ENCODE data around the gene CUL2.

CUL2 gene

DNA sequence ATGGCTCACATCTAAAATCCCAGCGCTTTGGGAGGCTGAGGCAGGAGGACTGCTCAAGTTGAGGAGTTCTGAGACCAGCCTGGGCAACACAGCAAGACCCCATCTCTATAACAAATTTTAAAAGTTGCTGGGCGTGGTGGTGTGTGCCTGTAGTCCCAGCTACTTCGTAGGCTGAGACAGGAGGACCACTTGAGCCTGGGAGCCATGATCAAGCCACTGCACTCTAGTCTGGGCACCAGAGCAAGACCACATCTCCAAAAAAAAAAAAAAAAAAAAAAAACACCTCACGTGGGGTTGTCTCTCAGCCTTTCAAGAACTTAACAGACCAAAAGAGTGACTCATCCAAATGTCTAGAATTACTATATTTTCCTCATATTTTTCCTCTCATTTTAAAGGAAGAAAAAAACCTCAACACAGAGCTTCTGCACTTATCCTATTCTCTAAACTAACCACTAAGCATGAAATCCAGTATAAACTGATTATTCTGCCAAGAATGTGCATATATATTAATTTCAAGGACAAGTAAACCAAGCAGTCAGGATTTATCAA lies 46.3 kb downstream of the CUL2 start:
- no peak for DNase-seq (ENCODE audit: low read depth, low spot score)
- Histone ChIP-seq H3K9ac (ENCODE audit: insufficient read length) (no peak overlapping the region), H3K27ac (no peak overlapping the region), H3K36me3 (ENCODE audit: insufficient read depth, low read length) (no peaks in the 10 kb centered on the region; the same call in 1 of the 2 replicates), H3K9me3 (ENCODE audit: low read depth, low read length) (no peaks in the 10 kb centered on the region), H3K4me3 (no peak overlapping the region)
- TF ChIP-seq EZH2 (IDR thresholded peaks at IDR 0.05) (no peak), FOXP2 (optimal IDR thresholded peaks at IDR 0.05; ENCODE audit: control extremely low read depth, extremely low read length, insufficient read depth) (no peak), POLR2AphosphoS5 (IDR thresholded peaks at IDR 0.05; ENCODE audit: borderline replicate concordance, low read depth, low read length) (no peak)

DNA sequence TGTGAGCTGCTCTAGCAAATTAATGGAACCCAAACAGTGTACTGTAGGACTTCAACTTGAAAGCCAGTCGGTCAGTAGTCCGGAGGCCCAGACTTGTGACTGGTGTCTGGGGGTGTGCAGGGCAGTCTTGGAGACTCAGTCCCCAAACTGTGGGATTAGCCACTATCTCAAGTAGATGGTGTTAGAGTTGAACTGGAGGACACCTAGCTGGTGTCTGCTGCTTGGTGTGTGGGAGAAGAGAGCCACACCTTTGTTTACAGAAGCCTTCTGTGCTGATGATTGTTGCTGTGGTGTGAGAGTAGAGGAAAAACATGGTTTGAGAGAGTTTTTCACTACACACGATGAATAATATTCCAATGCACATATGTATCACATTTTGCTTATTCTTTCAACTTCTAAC lies 47.4 kb downstream of the CUL2 start:
- H3K27ac ChIP-seq = no peak overlapping the region
- no peak overlapping the region for H3K4me3 ChIP-seq
- H3K36me3 ChIP-seq (ENCODE audit: insufficient read depth, low read length) = no peaks in the 10 kb centered on the region; the same call in 1 of the 2 replicates
- no peak for DNase-seq (ENCODE audit: low read depth, low spot score)
- no peak overlapping the region for H3K9ac ChIP-seq (ENCODE audit: insufficient read length)
- no peaks in the 10 kb centered on the region for H3K9me3 ChIP-seq (ENCODE audit: low read depth, low read length)
- TF ChIP-seq POLR2AphosphoS5 (IDR thresholded peaks at IDR 0.05; ENCODE audit: borderline replicate concordance, low read depth, low read length) = no peak
- TF ChIP-seq FOXP2 (optimal IDR thresholded peaks at IDR 0.05; ENCODE audit: control extremely low read depth, extremely low read length, insufficient read depth) = no peak
- no peak for TF ChIP-seq EZH2 (IDR thresholded peaks at IDR 0.05)

DNA sequence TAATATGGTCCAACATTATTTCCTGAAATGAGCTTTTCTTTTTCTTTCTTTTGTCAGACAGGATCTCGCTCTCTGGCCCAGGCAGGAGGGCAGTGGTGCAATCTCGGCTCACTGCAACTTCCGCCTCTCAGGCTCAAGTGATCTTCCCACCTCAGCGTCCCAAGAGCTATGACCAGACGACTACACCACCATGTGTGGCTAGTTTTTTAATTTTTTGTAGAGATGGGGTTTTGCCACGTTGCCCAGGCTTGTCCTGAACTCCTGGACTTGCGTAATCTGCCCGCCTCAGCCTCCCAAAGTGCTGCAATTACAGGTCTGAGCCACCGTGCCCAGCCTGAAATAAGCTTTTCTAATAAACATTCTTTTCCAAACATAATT lies 48.6 kb downstream of the CUL2 start:
- H3K9ac ChIP-seq (ENCODE audit: insufficient read length) = no peak overlapping the region
- TF ChIP-seq POLR2AphosphoS5 (IDR thresholded peaks at IDR 0.05; ENCODE audit: borderline replicate concordance, low read depth, low read length) (no peak), FOXP2 (optimal IDR thresholded peaks at IDR 0.05; ENCODE audit: control extremely low read depth, extremely low read length, insufficient read depth) (no peak), EZH2 (IDR thresholded peaks at IDR 0.05) (no peak)
- no peaks in the 10 kb centered on the region for H3K9me3 ChIP-seq (ENCODE audit: low read depth, low read length)
- H3K36me3 ChIP-seq (ENCODE audit: insufficient read depth, low read length) = no peaks in the 10 kb centered on the region; the same call in 1 of the 2 replicates
- H3K27ac ChIP-seq = no peak overlapping the region
- no peak for DNase-seq (ENCODE audit: low read depth, low spot score)
- H3K4me3 ChIP-seq = no peak overlapping the region

DNA sequence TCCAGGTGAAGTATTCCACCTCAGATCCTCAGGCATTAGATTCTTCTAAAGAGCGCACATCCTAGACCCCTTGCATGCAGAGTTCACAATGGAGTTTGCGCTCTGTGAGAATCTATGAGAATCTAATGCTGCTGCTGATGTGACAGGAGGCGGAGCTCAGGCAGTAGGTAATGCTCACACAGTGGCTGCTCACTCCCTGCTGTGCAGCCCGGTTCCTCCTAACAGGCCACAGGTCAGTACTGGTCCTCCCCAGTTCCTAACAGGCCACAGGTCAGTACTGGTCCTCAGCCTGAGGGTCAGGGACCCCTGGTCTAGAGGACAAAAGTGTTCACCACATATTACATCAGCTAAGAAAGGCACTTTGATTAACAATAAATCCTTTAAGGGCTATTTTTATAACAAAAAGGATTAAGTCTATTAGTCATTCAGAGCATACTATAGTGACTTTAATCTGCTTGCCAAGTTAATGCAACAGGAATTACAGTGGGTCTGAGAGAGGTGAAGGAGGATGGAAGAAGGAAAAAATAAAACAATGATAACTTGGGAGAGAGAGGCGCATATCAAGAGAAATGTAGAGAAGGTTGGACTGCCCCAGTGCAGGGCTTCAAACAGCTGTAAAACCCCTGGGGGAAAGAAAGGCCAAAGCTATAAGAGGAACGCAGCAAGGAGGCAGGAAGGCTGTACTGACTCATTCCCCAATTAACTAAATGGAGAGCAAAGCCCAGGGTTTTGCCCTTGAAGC lies 49.2 kb downstream of the CUL2 start:
- no peaks in the 10 kb centered on the region; the same call in 1 of the 2 replicates for H3K36me3 ChIP-seq (ENCODE audit: insufficient read depth, low read length)
- DNase-seq (ENCODE audit: low read depth, low spot score) = no peak

DNA sequence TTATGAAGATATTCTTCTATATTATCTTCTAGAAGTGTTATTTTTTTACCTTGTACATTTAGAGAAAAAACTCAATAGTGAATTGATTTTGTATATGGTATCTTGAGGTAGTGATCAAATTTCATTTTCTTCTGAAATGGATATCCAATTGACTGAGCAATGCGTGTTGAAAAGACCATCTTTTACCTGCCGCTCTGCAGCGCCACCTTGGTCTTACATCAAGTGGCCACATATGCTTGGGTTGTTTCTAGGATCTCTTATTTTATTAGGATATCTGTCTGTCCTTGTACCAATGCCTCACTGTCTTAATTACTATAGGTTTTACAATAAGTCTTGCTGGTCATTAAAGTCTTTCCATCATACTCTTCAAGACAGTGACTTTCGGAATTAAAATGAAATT lies 53.0 kb downstream of the CUL2 start:
- Histone ChIP-seq H3K9ac (ENCODE audit: insufficient read length) (no peak overlapping the region), H3K36me3 (ENCODE audit: insufficient read depth, low read length) (no peaks in the 10 kb centered on the region; the same call in 1 of the 2 replicates), H3K27ac (no peak overlapping the region), H3K4me3 (no peak overlapping the region), H3K9me3 (ENCODE audit: low read depth, low read length) (no peaks in the 10 kb centered on the region)
- TF ChIP-seq FOXP2 (optimal IDR thresholded peaks at IDR 0.05; ENCODE audit: control extremely low read depth, extremely low read length, insufficient read depth) = no peak
- TF ChIP-seq POLR2AphosphoS5 (IDR thresholded peaks at IDR 0.05; ENCODE audit: borderline replicate concordance, low read depth, low read length) = no peak
- no peak for TF ChIP-seq EZH2 (IDR thresholded peaks at IDR 0.05)
- no peak for DNase-seq (ENCODE audit: low read depth, low spot score)

More for the DNA sequence above, 49.2 kb downstream of the CUL2 start:
- TF ChIP-seq FOXP2 (optimal IDR thresholded peaks at IDR 0.05; ENCODE audit: control extremely low read depth, extremely low read length, insufficient read depth) (no peak), EZH2 (IDR thresholded peaks at IDR 0.05) (no peak), POLR2AphosphoS5 (IDR thresholded peaks at IDR 0.05; ENCODE audit: borderline replicate concordance, low read depth, low read length) (no peak)
- no peak overlapping the region for H3K9ac ChIP-seq (ENCODE audit: insufficient read length)
- H3K4me3 ChIP-seq = no peak overlapping the region
- H3K27ac ChIP-seq = no peak overlapping the region
- H3K9me3 ChIP-seq (ENCODE audit: low read depth, low read length) = no peaks in the 10 kb centered on the region

DNA sequence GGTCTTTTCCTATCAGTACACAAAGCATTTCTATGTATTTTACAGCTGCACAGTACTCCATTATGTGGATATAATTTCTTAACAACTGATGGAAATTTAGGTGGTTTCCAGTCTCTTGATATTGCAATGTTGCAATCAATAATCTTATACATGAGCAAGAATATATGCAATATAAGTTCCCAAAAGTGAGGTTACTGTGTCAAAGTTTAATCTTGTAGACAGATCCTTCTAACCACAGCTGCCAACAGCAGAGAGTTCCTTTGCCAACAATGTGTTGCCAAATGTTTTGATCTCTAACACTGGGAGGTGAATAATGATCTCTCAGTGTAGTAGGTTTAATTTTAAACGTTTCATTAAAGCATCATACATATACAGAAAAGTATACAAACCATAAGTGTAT lies 54.5 kb downstream of the CUL2 start:
- Histone ChIP-seq H3K36me3 (ENCODE audit: insufficient read depth, low read length) (peaks cover 6% of the 10 kb centered on the region; the same call in 1 of the 2 replicates), H3K4me3 (no peak overlapping the region), H3K9me3 (ENCODE audit: low read depth, low read length) (no peaks in the 10 kb centered on the region), H3K9ac (ENCODE audit: insufficient read length) (no peak overlapping the region), H3K27ac (no peak overlapping the region)
- no peak for DNase-seq (ENCODE audit: low read depth, low spot score)
- TF ChIP-seq POLR2AphosphoS5 (IDR thresholded peaks at IDR 0.05; ENCODE audit: borderline replicate concordance, low read depth, low read length) = no peak
- no peak for TF ChIP-seq EZH2 (IDR thresholded peaks at IDR 0.05)
- no peak for TF ChIP-seq FOXP2 (optimal IDR thresholded peaks at IDR 0.05; ENCODE audit: control extremely low read depth, extremely low read length, insufficient read depth)

DNA sequence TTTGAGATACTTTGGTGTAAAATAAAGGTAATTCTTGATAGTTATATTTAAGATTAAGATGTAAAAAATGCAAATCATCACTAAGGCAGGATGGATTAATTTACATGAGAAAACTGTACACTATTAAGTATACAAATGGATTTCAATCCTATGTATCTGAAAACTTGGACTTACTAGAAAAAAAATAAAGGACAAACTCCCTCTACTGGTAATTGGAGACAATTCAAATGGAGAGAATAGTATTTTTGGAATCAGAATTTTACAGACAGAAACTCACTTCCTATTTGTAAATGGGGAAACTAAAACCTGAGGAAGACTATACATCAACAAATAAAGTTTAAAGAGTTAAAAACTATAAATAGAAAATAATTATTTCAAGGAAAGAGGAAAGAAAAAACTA lies 62.6 kb downstream of the CUL2 start:
- H3K9me3 ChIP-seq (ENCODE audit: low read depth, low read length) = no peaks in the 10 kb centered on the region
- no peak overlapping the region for H3K9ac ChIP-seq (ENCODE audit: insufficient read length)
- no peak overlapping the region for H3K4me3 ChIP-seq
- no peak overlapping the region for H3K27ac ChIP-seq
- H3K36me3 ChIP-seq (ENCODE audit: insufficient read depth, low read length) = peaks cover 6% of the 10 kb centered on the region; the same call in 1 of the 2 replicates
- TF ChIP-seq FOXP2 (optimal IDR thresholded peaks at IDR 0.05; ENCODE audit: control extremely low read depth, extremely low read length, insufficient read depth) = no peak
- no peak for TF ChIP-seq EZH2 (IDR thresholded peaks at IDR 0.05)
- TF ChIP-seq POLR2AphosphoS5 (IDR thresholded peaks at IDR 0.05; ENCODE audit: borderline replicate concordance, low read depth, low read length) = no peak
- no peak for DNase-seq (ENCODE audit: low read depth, low spot score)

DNA sequence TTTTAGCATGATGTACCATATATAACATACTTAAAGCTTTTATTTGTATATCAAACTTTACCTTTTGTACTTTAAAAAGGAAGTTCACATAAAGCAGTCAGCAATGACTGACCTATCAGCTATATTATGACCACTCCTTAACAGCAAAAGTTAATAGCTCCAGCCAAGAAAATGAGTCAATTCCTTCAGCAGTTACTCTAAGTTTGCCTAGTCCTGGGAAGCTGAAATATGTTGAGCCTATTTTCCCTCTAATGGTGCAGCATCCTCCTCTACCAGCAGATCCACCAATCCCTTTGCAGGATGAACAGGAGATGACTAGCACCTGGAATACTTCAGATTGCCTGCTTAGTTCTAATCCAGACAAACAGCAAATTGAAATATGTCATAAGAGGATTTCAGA lies 64.2 kb downstream of the CUL2 start:
- no peak overlapping the region for H3K27ac ChIP-seq
- TF ChIP-seq FOXP2 (optimal IDR thresholded peaks at IDR 0.05; ENCODE audit: control extremely low read depth, extremely low read length, insufficient read depth) (no peak), POLR2AphosphoS5 (IDR thresholded peaks at IDR 0.05; ENCODE audit: borderline replicate concordance, low read depth, low read length) (no peak)
- no peak overlapping the region for H3K9ac ChIP-seq (ENCODE audit: insufficient read length)
- H3K4me3 ChIP-seq = no peak overlapping the region
- H3K36me3 ChIP-seq (ENCODE audit: insufficient read depth, low read length) = no peaks in the 10 kb centered on the region; the same call in 1 of the 2 replicates
- DNase-seq (ENCODE audit: low read depth, low spot score) = no peak
- no peaks in the 10 kb centered on the region for H3K9me3 ChIP-seq (ENCODE audit: low read depth, low read length)

All from SK-N-MC (cell line).